Neural progenitor cell (in vitro differentiated cells): ENCODE data around the gene THEM4.

Experiments used
- EZH2 ChIP-seq: fragments of 200-600 bp; sonication (generic); IDR thresholded peaks from 2 replicates; pipeline ENCODE4 v1.6.1; 2017; ENCODE audit warnings: antibody characterized with exemption, mild to moderate bottlenecking, moderate library complexity
- EZH2phosphoT487 ChIP-seq: fragments of 200-600 bp; sonication (generic); IDR thresholded peaks from 2 replicates; pipeline ENCODE4 v1.6.1; 2017; ENCODE audit warnings: antibody characterized with exemption
- TF ChIP-seq, protein P1 (sequence below): fragments of 200-600 bp; sonication (generic); IDR thresholded peaks from 2 replicates; pipeline ENCODE4 v1.5.1; 2017; ENCODE audit warnings: antibody characterized with exemption, mild to moderate bottlenecking

DNA sequence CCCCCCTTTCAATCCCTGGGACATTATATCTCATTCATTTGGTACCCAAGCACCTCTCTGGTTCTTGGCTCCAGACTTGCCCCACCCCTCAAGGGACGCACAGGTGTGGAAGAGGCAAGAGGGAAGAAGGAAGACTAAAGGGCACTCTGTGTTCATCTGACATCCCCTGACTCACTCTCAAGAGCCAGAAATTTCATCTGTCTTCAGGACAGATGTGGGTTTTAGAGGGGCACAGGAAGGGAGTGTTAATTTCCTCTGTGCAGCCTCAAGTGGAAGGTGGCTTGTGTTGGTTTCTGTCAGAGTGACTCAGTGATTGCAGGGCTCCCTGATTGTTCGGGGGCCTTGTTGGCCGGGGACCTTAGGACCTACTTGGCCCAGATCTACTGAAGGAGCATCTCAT, 72.1 kb downstream of the THEM4 start:
- TF ChIP-seq, protein P1, sequence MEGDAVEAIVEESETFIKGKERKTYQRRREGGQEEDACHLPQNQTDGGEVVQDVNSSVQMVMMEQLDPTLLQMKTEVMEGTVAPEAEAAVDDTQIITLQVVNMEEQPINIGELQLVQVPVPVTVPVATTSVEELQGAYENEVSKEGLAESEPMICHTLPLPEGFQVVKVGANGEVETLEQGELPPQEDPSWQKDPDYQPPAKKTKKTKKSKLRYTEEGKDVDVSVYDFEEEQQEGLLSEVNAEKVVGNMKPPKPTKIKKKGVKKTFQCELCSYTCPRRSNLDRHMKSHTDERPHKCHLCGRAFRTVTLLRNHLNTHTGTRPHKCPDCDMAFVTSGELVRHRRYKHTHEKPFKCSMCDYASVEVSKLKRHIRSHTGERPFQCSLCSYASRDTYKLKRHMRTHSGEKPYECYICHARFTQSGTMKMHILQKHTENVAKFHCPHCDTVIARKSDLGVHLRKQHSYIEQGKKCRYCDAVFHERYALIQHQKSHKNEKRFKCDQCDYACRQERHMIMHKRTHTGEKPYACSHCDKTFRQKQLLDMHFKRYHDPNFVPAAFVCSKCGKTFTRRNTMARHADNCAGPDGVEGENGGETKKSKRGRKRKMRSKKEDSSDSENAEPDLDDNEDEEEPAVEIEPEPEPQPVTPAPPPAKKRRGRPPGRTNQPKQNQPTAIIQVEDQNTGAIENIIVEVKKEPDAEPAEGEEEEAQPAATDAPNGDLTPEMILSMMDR = no peak
- TF ChIP-seq EZH2 (no peak), EZH2phosphoT487 (no peak)
